Measurements from ENCODE around the gene ADGRD1.

The ADGRD1 gene

GRCh38 chr12:131129839-131130238 is 176.1 kb downstream of the ADGRD1 start:
- no peak for TF ChIP-seq CTCF (IDR thresholded peaks at IDR 0.05; ENCODE audit: low read depth, low read length)
- no peak overlapping the region for H3K4me3 ChIP-seq (ENCODE audit: low read depth, low read length)

- no peak overlapping the region for H3K4me3 ChIP-seq (ENCODE audit: low read depth, low read length)
Measured at GRCh38 chr12:131130311-131130911, 176.7 kb downstream of the ADGRD1 start.

GRCh38 chr12:131131077-131131807 is 177.5 kb downstream of the ADGRD1 start:
- H3K4me3 ChIP-seq (ENCODE audit: low read depth, low read length) = no peak overlapping the region
- no peak for TF ChIP-seq CTCF (IDR thresholded peaks at IDR 0.05; ENCODE audit: low read depth, low read length)

More at GRCh38 chr12:131130311-131130911, 176.7 kb downstream of the ADGRD1 start:
- TF ChIP-seq CTCF (IDR thresholded peaks at IDR 0.05; ENCODE audit: low read depth, low read length) = no peak

GRCh38 chr12:131131808-131132117 is 178.1 kb downstream of the ADGRD1 start:
- no peak for TF ChIP-seq CTCF (IDR thresholded peaks at IDR 0.05; ENCODE audit: low read depth, low read length)
- no peak overlapping the region for H3K4me3 ChIP-seq (ENCODE audit: low read depth, low read length)

- 0 out of 2 replicates have a peak, but pooled peaks have one; percentile 22 for TF ChIP-seq CTCF (IDR thresholded peaks at IDR 0.05; ENCODE audit: low read depth, low read length)
- H3K4me3 ChIP-seq (ENCODE audit: low read depth, low read length) = no peak overlapping the region
Measured at GRCh38 chr12:131132118-131132892, 178.6 kb downstream of the ADGRD1 start.

GRCh38 chr12:131133015-131133905 is 179.6 kb downstream of the ADGRD1 start:
- TF ChIP-seq CTCF (IDR thresholded peaks at IDR 0.05; ENCODE audit: low read depth, low read length) = no peak
- H3K4me3 ChIP-seq (ENCODE audit: low read depth, low read length) = no peak overlapping the region

Data from WI38 (cell line).